Measurements from ENCODE around the gene PEDS1. TPM values are rescaled to one million over a fixed set of nuclear protein-coding genes. Genes with fewer than 3 reads are reported as not detected.

The PEDS1 gene
- total RNA-seq, 2 donors from 2014 or later, result 34.5 to 54.8 TPM

- Histone ChIP-seq H3K36me3 (no peaks in the 10 kb centered on the region), H3K4me1 (replicated peaks) (peaks cover 4% of the 10 kb centered on the region), H3K27me3 (replicated peaks; ENCODE audit: insufficient read depth) (no peaks in the 10 kb centered on the region), H3K9me3 (no peaks in the 10 kb centered on the region), H3K4me3 (no peak overlapping the region), H3K27ac (no peak overlapping the region)
- DNase-seq (ENCODE audit: low spot score), result no peak
- TF ChIP-seq CTCF (IDR thresholded peaks at IDR 0.05) (no peak), POLR2AphosphoS5 (IDR thresholded peaks at IDR 0.05) (no peak), POLR2A (IDR thresholded peaks at IDR 0.05) (no peak)
- intact Hi-C loops (cut with DNase I), result loop anchor here (10.0 kb wide), 1 partner anchor 347 kb away; no protein-coding TSS in a partner anchor
- WGBS, result 73% methylated on average over 2 of the region's 2 CpGs
These were observed 35.3 kb downstream of the PEDS1 start for GRCh38 chr20:50118203-50118602.

- H3K4me3 ChIP-seq, result peak overlapping the region; percentile 25 to 34
- no peaks in the 10 kb centered on the region for H3K27me3 ChIP-seq (replicated peaks; ENCODE audit: insufficient read depth)
- H3K36me3 ChIP-seq, result no peaks in the 10 kb centered on the region
- H3K27ac ChIP-seq, result peak overlapping the region; percentile 63 to 70
- no peaks in the 10 kb centered on the region for H3K9me3 ChIP-seq
- peaks cover 9% of the 10 kb centered on the region for H3K4me1 ChIP-seq (replicated peaks)
- TF ChIP-seq POLR2AphosphoS5 (IDR thresholded peaks at IDR 0.05), result no peak
- TF ChIP-seq CTCF (IDR thresholded peaks at IDR 0.05), result no peak
- TF ChIP-seq POLR2A (IDR thresholded peaks at IDR 0.05), result no peak
- 84% methylated on average over 19 of the region's 19 CpGs for WGBS
- intact Hi-C loops (cut with DNase I), result loop anchor here (10.0 kb wide), 1 partner anchor 348 kb away; no protein-coding TSS in a partner anchor
- DNase-seq (ENCODE audit: low spot score), result no peak
These were observed 37.0 kb downstream of the PEDS1 start for GRCh38 chr20:50116368-50116999.

- Histone ChIP-seq H3K36me3 (no peaks in the 10 kb centered on the region), H3K4me3 (peak overlapping the region; percentile 25 to 34), H3K27me3 (replicated peaks; ENCODE audit: insufficient read depth) (no peaks in the 10 kb centered on the region), H3K27ac (peak overlapping the region; percentile 63 to 70), H3K9me3 (no peaks in the 10 kb centered on the region), H3K4me1 (replicated peaks) (peaks cover 12% of the 10 kb centered on the region)
- under 1% methylated on average over 24 of the region's 24 CpGs for WGBS
- intact Hi-C loops (cut with DNase I), result loop anchor here (10.0 kb wide), 1 partner anchor 349 kb away; no protein-coding TSS in a partner anchor
- TF ChIP-seq CTCF (IDR thresholded peaks at IDR 0.05), result no peak
- TF ChIP-seq POLR2A (IDR thresholded peaks at IDR 0.05), result peak; percentile 25
- peak; percentile 99 for TF ChIP-seq POLR2AphosphoS5 (IDR thresholded peaks at IDR 0.05)
- peak; percentile 98 for DNase-seq (ENCODE audit: low spot score)
These were observed 37.7 kb downstream of the PEDS1 start for GRCh38 chr20:50115591-50116367.

GRCh38 chr20:50115041-50115512, 38.4 kb downstream of the PEDS1 start:
- TF ChIP-seq CTCF (IDR thresholded peaks at IDR 0.05) (no peak), POLR2A (IDR thresholded peaks at IDR 0.05) (no peak), POLR2AphosphoS5 (IDR thresholded peaks at IDR 0.05) (no peak)
- Histone ChIP-seq H3K4me1 (replicated peaks) (peaks cover 18% of the 10 kb centered on the region), H3K27me3 (replicated peaks; ENCODE audit: insufficient read depth) (no peaks in the 10 kb centered on the region), H3K36me3 (no peaks in the 10 kb centered on the region), H3K27ac (peak overlapping the region; percentile 63 to 70), H3K9me3 (no peaks in the 10 kb centered on the region), H3K4me3 (peak overlapping the region in 1 of 2 donors; percentile 34)
- no peak for DNase-seq (ENCODE audit: low spot score)
- intact Hi-C loops (cut with DNase I), result loop anchor here (10.0 kb wide), 1 partner anchor 350 kb away; no protein-coding TSS in a partner anchor
- WGBS, result 72% methylated on average over 6 of the region's 6 CpGs
